Activated effector memory CD4-positive, alpha-beta T cell treated with Interleukin-2 at 50 U/mL for 16 hours (primary cell): ENCODE data around the gene TUBA3D.
"Not testable (repeated sequence)": the region's sequence is repeated elsewhere in the genome, so short reads cannot be mapped to it uniquely, and the experiment has no call there.

Experiments
- DNase-seq: peaks from one replicate; pipeline ENCODE4 v3.0.0-alpha.2; 2020

The TUBA3D gene

DNA sequence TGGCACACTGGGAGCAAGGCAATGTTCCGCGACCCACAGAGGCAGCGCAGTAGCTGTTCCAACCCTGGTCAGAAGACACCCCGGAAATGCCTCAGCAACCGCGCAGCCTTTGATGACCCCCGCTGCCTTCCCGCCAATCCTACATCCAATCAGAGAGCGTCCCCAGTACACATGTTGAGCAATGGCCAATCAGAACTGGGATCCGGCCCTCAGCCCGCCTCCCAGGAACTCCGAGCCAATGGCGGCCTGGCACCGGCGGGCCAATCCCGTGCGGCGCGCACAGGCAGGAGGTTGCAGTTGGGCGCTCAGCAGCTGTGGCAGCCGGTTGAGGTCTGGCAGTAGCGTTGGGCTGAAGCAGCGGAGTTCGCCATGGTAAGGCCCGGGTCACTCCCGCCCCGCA lies at the start of gene TUBA3D:
TSS of gene TUBA3D (plus strand) at position 289 of the 400 bp plus-strand sequence. CDS start at position 370, 81 bp downstream.
- no peak for DNase-seq

DNA sequence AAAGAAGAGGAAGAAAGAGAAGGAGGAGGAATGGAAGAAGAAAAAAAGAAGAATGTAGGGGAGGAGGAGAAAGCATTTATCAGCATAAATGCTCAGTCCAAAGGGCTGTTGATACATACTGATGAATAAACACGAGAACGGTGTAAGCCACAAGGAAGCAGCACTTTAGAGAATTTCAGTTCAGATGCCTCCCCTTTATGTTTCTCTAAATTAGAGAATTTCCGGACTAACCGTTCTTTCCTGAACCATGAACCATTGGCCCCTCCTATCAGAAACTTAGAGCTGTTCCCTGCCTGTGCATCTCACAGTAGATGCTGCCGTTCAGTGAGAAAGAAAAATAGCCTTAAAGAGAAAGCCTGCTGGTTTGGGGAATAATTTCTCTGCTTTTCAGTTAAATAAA lies 49.2 kb upstream of the TUBA3D start:
- DNase-seq, result no peak

DNA sequence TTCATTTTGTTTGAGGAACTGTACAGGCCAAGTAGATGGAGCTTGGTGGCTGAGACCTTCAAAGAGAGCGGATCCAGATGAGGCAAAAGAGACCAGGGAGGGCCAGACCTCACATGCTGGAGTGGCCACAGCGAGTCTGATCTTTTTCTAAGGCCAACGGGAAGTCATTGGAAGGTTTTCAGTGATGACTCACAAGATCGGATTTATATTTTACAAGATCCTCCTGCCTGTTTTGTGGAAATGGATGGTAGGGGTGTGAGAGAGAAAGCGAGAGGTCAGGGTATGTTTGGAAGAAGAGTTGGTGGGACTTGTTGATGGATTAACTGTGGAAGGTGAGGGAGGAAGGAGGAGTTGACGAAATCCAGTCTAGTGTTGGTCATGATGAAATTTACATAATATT lies 44.6 kb upstream of the TUBA3D start:
- no peak for DNase-seq

DNA sequence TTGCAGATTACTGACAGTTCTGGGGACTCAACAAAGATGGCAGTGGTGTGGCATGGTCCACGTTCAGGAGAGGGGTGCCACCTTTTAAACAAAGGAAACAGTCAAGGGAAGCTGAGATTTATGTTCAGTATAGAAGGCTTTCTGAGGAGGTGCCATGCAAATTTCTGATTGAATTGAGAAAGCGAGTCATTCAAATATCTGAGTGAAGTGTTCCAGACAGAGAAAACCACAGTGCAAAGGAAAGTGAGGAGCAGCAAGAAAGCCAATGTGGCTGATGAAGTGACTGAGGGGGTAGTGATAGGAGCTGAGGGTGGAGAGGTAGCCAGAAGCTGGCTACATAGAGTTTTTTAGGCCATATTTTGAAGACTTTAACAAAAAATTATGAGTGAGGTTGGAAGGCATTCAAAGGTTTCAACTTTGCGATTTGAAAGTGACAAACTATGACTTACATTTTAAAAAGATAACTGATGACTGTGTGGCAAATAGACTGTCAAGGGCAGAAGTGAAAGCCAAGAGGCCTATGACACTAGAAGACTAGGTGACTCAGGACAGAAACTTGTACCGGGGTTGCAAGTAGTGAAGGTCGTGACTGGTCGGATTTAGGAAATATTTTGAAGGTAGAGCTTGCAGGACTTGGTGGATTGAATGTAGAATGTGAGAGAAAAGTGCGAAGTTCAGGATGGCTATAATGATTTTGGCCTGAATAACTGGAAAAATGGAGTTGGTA lies 35.0 kb upstream of the TUBA3D start:
- DNase-seq, result not testable (repeated sequence)

DNA sequence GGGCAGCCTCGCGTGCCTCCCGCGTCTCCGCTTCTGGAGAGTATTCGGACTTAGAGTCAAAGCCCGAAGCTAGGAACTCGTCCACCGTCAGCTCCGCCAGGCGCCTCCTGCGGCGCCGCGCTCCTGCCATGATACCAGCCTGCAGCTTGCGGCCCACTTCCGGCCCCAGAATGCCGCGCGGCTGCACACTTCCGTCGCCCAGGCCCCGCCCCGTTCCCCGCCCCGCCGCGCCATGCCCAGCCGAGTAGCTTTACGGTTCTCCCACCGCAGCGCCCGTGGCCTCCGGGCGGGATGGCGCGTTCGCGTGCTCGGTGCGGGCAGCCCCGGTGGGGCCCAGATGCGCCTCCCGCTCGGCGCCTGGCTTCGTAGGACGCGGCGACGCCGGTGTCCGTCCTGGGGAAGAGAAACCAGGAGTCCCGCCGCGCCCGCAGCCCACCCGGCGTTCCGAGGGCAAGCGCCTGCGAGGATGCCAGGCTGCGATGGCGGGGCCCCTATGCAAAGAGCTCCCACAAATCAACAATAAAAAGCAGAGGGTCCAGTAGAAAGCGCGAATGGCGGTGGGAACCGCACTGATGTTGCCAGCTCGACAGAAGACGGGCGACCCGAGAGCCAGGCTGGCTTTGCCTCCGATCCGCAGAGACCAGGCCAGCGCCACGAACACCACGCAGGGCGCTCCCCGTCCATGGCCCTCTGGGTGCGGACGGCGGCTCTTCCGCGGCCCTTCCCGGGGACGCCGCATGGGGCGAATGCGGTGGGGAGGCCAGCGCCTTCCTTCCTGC lies 31.0 kb upstream of the TUBA3D start:
- DNase-seq, result not testable (repeated sequence)

DNA sequence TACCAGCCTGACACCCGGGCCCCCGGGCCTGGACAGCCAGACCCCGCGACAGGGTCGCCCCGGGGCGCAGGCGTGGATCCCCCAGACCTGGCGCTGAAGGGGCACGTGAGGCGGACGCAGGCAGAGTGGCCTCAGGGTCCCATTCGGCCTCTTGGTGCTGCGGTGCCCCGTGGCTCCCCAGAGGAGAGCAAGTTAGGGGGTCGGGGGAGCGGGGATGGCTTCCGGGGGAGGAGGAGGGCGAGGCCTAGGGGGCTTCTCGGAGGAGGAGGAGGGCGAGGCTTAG lies 30.5 kb upstream of the TUBA3D start:
- not testable (repeated sequence) for DNase-seq

DNA sequence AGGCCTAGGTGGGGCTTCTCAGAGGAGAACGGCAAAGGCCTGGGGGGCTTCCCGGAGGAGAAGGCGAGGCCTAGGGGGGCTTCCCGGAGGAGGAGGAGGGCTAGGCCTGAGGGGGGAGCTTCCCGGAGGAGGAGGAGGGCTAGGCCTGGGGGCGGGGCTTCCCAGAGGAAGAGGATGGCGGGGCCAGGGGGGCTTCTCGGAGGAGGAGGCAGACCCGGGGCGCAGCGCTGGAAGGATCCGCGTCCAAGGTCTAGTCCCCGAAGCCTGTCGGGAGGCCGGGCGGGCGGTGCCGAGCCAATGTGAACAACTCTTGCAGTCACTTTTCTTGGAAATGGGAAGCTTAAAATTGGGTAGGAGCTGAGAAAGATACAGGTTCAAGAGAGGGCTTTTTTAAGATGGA lies 30.0 kb upstream of the TUBA3D start:
- no peak for DNase-seq

DNA sequence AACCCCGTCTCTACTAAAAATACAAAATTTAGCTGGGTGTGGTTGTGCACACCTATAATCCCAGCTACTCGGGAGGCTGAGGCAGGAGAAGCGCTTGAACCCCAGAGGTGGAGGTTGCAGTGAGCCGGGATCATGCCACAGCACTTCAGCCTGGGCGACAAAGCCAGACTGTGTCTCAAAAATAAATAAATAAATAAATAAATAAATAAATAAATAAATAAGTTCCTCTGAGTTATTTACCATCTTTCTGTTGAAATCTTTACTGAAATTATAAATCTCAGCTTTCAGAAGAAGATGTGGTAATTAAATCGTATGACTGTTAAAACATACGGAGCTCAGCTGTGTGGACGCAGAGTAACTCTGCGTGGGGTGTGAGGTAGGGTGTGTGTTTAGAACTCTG lies 27.9 kb upstream of the TUBA3D start:
- not testable (repeated sequence) for DNase-seq

DNA sequence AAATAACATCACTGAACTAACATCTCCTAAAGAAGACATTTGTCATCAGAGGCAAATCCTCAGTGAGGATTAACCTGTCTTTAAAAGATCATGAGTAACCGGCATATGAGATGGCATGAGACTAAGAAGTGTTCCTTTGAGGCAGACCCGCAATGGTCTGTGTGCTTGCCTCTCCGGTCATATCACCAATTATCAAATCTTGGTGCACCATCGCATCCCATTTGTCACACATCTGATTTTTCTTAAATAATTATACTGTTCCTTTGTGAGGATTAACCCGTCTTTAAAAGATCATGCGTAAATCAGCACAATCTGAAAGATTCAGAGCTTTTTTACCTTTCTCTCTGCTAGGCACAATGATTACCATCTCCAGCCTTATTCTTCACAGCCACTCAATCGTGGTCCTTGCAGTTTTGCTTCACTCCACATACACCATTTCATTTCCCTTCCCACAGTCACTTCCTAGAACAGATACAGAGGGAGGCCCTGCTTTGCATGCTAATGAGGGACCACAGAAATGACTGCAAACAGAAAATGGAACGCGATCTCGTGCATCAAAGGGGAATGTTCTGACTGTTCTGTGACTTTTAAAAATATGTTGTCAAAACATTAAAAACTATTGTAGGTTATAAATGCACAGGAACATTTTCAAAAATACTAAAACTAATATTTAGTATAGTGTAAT lies 24.5 kb upstream of the TUBA3D start:
- DNase-seq, result not testable (repeated sequence)

DNA sequence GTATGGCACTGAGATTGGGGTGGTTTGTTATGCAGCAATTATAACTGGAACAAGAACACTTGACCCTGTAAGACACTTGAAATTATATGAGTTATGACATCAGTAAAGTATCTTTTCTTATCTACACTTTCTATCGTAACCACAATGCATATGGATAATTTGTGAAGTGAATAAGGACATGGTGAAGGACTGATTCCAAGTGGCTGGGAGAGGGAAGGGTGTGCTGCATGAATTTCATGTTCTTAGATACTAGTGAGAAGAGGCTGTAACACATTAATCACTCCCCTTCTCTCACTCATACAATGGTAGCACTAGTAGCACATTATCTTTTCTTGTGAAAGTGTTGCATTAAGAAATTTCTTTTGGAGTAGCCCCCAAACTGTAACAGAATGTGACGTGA lies 21.0 kb upstream of the TUBA3D start:
- not testable (repeated sequence) for DNase-seq

DNA sequence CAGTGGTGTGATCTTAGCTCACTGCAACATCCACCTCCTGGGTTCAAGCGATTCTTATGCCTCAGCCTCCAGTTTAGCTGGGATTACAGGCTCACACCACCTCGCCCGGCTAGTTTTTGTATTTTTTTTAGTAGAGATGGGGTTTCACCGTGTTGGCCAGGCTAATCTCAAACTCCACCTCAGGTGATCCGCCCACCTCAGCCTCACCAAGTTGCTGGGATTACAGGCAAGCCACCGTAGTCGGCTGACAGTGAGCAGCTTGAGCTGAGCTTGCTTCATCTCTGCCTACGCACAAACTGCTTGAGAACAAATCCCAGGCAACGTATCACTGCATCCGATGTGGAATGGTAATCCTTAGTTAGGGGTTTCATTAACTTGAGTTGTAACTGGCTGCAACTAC lies 8.2 kb upstream of the TUBA3D start:
- not testable (repeated sequence) for DNase-seq

DNA sequence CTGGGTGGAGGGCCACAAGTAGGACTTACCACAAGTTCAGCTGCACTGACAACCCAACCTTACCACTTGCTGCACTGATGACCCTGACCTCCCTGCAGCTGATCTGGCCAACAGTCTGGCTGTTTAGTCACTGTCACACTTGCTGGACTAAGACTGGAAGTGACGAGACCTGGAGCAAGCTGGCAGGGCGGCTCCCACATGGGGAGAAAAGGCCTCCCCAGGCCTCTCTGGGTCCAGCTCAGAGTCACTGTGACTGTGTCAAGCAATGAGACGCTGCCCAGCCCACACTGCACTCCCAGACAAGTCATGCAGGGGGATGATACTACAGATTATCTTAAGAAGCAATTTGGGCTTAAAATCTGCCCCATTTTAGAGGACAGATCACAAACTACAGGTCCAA lies 5.0 kb upstream of the TUBA3D start:
- DNase-seq, result not testable (repeated sequence)

DNA sequence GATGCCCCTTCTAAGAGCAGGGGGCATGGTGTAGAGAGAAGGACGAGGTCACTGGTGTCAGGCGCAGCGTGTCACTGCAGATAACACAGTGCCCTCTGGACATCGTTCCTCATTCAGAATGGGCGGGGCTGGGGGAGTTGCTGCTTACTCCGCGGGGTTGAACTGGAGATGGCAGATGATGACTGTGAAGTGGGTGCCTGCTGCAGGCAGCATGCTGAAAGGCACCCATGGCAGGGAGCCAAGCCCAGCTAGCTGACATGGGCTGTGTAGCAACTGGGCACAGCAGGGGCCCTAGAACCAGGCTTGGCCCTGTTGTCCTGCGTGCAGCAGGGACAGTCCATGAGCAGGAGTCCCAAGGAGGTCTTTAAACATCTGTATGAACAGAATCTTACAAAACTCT lies 4.3 kb upstream of the TUBA3D start:
- not testable (repeated sequence) for DNase-seq

DNA sequence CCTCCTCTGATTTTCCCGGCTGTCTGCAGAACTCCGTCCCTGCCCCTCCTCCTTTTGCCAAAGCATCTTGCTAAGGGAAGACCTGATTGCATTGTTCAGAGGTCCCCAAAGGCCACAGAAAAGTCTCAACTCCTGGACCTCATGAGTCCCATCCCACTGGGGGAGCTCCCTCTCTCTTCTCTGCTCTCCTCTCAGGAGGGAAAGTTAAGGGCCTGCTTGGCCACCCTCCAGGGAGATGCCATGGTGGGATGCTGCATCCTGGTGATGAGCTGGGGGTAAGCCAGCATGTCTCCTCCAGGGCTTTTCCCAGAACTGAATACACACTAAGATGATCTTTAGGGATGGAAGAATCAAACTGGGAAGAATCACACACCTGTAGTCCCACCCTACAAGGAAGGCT lies 2.7 kb upstream of the TUBA3D start:
- DNase-seq, result not testable (repeated sequence)

DNA sequence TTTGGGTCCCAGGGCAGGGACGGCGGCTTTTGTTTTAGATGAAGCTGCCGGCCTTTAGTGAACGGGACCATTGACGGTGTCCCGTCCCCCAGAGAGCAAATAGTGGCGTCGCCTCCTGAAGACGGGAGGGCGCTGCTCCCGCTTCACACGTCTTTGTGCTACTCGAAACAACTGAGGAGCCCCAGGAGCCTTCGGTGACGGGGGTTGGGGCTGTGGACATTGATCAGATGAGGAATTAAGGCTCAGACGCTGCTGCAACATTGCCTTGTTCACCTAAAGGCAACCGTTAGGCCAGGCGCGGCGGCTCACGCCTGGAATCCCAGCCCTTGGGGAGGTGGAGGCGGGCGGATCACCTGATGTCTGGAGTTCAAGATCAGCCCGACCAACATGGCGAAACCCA lies 444 bp downstream of the TUBA3D start:
- not testable (repeated sequence) for DNase-seq

DNA sequence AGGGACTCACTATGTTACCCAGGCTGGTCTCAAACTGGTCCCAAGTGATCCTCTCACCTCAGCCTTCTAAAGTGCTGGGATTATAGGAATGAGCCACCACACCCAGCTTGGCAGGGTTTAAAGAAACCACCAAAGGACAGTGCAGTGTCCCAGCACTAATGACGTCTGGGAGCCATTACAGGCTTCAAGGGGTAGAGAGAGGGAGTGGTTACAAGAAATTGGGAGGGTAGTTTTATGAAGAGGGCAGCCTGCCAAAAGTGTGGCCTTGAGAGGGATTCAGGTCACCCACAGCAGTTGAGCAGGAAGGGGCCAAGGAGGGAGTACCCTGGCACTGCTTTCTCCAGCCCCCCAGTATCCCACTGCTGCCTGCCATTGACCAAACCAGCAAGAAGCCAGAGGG lies 1.3 kb downstream of the TUBA3D start:
- DNase-seq, result not testable (repeated sequence)

DNA sequence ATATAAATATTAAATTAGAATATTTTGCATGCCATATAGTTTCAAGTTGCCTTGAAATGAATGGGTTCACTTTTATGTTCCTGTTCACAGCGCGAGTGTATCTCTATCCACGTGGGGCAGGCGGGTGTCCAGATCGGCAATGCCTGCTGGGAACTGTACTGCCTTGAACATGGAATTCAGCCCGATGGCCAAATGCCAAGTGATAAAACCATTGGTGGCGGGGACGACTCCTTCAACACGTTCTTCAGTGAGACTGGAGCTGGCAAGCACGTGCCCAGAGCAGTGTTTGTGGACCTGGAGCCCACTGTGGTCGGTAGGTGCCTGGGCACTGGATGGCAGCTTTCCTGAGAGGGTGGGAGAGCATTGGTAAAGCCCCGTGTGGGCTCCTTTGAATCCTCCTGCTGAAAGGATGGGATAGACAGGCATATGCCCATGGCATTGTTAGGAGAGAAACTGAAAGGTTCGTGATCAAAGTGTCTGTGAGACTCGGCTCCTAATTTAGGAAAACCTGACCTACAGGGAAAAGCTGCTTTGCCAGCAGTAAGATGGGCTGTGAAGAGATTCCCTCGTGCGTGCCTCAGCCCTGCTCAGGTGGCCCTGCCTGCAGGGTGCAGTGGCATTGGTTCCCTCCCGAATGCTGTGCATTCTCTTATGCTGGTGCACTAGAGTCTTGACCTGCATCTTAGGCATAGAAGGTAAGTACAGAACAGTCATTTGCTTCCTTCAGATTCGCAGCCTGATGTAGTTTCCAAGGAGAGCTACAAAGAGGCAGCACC lies 2.3 kb downstream of the TUBA3D start:
- DNase-seq, result not testable (repeated sequence)

DNA sequence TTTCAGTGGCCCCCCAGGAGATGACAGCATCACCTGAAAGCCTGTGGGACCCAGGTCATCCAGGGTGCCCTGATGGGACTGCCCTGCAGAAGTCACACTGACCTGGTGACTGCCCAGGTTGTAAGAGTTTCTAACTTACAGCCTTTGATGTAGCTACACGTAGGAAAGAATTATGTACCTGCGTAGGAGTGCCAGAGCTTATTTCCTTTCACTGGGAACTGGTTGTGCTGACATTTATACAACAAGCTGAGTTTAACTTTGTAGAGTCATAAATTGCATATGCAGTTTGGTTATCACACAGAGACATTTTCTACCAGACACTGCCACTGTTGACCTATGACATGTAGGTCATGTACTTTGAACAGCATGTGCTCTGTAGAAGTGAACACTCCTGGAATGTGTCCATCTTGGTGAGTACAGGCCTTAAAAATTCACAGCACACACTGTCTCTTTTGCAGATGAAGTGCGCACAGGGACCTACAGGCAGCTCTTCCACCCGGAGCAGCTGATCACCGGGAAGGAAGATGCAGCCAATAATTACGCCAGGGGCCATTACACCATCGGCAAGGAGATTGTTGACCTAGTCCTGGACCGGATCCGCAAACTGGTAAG lies 3.0 kb downstream of the TUBA3D start:
- not testable (repeated sequence) for DNase-seq

DNA sequence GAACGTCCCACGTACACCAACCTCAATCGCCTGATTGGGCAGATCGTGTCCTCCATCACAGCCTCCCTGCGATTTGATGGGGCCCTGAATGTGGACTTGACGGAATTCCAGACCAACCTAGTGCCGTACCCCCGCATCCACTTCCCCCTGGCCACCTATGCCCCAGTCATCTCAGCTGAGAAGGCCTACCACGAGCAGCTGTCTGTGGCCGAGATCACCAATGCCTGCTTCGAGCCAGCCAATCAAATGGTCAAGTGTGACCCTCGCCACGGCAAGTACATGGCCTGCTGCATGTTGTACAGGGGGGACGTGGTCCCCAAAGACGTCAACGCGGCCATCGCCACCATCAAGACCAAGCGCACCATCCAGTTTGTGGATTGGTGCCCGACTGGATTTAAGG lies 4.4 kb downstream of the TUBA3D start:
- DNase-seq, result not testable (repeated sequence)

DNA sequence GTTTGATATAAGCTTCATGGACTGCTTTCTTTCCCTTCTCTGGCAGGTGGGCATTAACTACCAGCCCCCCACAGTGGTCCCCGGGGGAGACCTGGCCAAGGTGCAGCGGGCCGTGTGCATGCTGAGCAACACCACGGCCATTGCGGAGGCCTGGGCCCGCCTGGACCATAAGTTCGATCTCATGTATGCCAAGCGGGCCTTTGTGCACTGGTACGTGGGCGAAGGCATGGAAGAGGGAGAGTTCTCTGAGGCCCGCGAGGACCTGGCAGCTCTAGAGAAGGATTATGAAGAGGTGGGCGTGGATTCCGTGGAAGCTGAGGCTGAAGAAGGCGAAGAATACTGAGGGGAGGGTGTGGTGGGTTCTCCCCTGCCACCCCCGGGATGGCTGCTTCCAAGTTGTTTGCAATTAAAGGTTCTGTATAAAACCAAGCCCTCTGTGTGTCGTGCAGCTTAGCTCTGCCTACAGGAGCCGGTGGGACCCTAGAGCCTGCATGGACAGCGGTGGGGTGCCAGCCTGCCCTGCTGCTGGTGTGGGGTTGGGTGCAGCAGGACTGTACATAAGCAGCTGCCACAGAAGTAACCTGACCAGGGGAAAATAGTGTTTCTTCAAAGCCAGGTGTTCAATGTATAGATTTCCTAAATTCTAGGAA lies 6.7 kb downstream of the TUBA3D start:
- DNase-seq, result not testable (repeated sequence)

DNA sequence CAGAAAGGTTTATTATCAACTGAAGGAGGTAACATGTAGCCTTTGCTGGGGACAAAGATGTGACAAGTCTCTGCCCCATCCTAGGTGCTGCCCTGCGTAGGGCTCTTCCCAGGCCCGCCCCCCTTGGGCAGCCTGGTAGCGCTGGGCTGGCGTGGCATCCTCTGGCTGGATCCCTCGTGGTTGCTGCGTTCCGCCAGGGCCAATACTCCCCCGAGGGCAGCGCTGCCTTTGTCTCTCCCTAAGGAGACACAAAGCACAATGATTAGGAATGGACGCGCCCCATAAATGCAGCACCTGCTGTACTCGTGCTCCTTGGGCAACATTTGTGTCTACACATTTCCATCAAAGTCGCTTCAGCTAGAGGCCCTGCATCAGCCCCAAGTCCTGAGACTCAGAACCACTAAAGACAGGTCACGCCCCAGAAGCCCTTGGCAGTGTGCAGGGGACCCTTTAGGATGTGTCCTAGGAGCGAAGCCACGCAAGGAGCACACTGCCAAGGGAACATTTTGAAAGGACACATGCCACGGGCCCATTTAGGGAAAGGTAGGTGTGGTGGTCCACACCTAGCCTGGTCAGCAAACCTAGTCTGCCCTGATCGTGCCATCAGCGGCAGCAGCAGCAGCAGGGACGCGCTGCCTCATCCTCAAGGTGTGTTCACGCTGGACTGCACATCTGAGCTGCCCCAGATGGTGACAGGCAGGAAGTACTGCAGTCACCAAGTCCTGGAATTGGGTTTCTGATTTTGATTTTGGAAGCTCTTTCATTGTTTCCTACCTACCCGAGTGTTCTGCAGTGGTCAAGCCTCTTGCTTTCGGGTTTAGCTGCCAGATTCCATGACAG lies 8.3 kb downstream of the TUBA3D start:
- not testable (repeated sequence) for DNase-seq
